Measurements from ENCODE around the gene NTPCR. TPM values are rescaled to one million over a fixed set of nuclear protein-coding genes. Genes with fewer than 3 reads are reported as not detected.
"Not testable (repeated sequence)": the region's sequence is repeated elsewhere in the genome, so short reads cannot be mapped to it uniquely, and the experiment has no call there.

The NTPCR gene
- total RNA-seq, 3 donors from 2014 or later = 36.5 to 49.9 (median 46.4) TPM

DNA sequence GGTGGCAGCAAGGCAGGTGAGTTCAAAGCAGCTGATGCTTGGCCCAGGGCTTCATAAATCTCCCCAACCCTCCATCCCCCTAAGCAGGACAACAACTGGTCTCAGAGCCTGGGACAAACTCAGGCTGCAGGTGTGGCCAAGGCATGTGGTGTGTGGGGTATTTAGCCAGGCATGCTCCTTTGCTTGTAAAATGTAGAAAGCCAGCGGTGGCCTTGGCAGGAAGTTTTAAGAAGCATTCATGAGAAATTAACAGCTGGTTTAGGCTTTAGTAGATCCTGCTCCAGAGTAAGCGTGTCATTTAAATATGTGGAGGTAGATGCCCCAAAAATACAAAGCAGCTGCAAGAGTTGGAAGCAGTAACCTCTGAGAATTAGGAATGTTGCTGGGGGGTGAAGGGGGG is 44.8 kb downstream of the NTPCR start:
- intact Hi-C loops (cut with DNase I, micrococcal nuclease) = no loop called here
- Histone ChIP-seq H3K4me3 (no peak overlapping the region), H3K36me3 (ENCODE audit: low read depth) (no peaks in the 10 kb centered on the region), H3K4me1 (ENCODE audit: low read depth) (no peaks in the 10 kb centered on the region), H3K9me3 (peaks cover 6% of the 10 kb centered on the region)
- no peak for ATAC-seq
- DNase-seq = no peak
- TF ChIP-seq, protein P1, sequence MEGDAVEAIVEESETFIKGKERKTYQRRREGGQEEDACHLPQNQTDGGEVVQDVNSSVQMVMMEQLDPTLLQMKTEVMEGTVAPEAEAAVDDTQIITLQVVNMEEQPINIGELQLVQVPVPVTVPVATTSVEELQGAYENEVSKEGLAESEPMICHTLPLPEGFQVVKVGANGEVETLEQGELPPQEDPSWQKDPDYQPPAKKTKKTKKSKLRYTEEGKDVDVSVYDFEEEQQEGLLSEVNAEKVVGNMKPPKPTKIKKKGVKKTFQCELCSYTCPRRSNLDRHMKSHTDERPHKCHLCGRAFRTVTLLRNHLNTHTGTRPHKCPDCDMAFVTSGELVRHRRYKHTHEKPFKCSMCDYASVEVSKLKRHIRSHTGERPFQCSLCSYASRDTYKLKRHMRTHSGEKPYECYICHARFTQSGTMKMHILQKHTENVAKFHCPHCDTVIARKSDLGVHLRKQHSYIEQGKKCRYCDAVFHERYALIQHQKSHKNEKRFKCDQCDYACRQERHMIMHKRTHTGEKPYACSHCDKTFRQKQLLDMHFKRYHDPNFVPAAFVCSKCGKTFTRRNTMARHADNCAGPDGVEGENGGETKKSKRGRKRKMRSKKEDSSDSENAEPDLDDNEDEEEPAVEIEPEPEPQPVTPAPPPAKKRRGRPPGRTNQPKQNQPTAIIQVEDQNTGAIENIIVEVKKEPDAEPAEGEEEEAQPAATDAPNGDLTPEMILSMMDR (IDR thresholded peaks at IDR 0.05) = no peak

DNA sequence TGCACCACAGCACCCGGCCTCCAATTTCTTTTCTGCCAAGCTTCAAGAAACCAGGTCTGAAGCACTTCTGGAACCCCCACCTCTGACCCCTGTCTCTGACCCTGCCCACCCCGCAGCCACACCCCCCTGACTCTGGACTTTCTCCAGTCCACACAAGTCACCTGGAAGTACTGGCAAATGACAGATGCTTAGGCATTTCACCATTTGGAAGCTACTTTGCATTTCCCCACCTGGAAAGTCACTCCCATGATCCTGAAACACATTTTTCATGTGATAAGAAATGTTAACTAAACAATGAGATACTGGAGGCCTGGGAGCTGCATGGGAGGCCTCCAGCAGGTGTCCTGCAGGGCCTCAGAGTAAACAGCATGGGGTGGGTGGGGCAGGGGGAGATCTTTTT is 45.7 kb downstream of the NTPCR start:
- no peak overlapping the region for H3K4me3 ChIP-seq
- DNase-seq = no peak
- H3K4me1 ChIP-seq (ENCODE audit: low read depth) = no peaks in the 10 kb centered on the region
- intact Hi-C loops (cut with DNase I, micrococcal nuclease) = no loop called here
- peak; percentile 7 for ATAC-seq
- H3K9me3 ChIP-seq = peaks cover 6% of the 10 kb centered on the region
- H3K36me3 ChIP-seq (ENCODE audit: low read depth) = no peaks in the 10 kb centered on the region
- TF ChIP-seq, protein P1 (IDR thresholded peaks at IDR 0.05) = no peak

DNA sequence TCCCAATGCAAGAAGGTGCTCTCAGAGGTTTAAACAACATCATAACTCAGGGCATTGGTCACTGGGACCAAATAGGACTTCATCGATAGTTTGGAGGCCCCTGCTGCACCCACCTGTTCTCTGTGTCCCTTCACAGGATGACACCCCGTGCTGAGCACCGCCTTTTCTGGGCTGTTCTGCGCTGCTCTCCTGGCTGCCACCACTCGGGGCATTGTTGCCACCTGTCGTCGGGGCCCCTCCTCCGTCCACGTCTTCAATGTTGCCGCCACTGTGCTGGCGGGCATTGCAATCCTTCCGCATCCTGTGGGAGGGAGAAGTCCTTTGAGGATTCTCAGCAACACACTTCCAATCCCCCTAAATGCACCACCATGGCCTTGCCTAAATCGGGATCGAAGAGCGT is 47.7 kb downstream of the NTPCR start:
- peaks cover 6% of the 10 kb centered on the region for H3K9me3 ChIP-seq
- DNase-seq (no peak), ATAC-seq (no peak)
- no peak overlapping the region for H3K4me3 ChIP-seq
- no peaks in the 10 kb centered on the region for H3K36me3 ChIP-seq (ENCODE audit: low read depth)
- TF ChIP-seq, protein P1 (IDR thresholded peaks at IDR 0.05) = no peak
- intact Hi-C loops (cut with DNase I, micrococcal nuclease) = no loop called here
- H3K4me1 ChIP-seq (ENCODE audit: low read depth) = no peaks in the 10 kb centered on the region

DNA sequence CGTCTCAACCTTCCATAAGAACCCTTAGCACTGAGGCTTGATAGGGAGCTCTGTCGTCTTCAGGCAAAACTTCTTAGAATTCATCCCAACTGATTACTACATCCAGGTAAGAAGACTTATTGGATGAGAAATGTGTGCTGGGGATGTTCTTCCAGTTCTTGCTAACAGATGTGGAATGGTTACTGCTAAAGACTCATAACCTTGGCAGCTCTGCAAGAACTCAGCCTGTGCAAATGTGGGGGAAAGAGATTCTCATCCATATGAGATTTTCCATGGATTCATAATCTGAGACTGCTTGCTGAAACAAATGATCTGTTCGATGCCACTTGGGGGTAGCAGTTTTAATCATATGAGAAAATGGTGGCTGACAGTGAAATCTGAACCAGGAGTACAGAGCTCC is 48.2 kb downstream of the NTPCR start:
- intact Hi-C loops (cut with DNase I, micrococcal nuclease) = no loop called here
- Histone ChIP-seq H3K9me3 (peaks cover 3% of the 10 kb centered on the region), H3K36me3 (ENCODE audit: low read depth) (no peaks in the 10 kb centered on the region), H3K4me3 (no peak overlapping the region), H3K4me1 (ENCODE audit: low read depth) (no peaks in the 10 kb centered on the region)
- no peak for DNase-seq
- no peak for ATAC-seq
- TF ChIP-seq, protein P1 (IDR thresholded peaks at IDR 0.05) = no peak

DNA sequence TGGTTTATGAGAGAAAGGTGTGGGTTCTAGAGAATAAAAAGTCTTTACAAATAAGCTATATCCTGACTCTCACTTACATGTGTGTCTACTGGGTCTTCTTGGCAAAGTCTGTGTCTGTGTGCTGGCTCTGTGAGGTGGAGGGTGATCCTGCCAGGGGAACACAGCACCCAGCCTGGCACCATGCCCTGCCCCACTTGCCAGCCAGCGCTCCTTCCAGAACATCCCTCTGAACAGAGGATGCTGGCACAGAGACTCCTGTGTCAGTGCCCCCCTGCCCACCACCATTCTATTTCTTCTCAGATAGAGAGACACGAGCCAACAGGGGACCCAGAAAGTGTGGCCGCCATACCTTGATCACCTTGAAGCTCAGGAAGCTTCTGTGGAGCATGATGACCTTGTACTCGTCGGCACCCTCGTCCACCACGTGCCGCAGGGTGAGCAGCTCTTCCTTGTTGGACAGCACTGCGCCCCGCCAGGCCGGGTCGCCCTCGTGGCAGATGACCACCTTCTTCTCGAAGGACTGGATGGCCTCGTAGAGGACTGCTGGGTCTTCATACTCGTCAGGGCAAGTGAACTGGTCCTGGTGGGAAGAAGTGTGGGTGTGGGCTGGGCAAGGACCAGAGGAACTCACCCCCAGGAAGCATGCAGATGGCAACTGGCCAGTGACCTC is 49.7 kb downstream of the NTPCR start:
- no peak for ATAC-seq
- Histone ChIP-seq H3K9me3 (no peaks in the 10 kb centered on the region), H3K36me3 (ENCODE audit: low read depth) (no peaks in the 10 kb centered on the region), H3K4me1 (ENCODE audit: low read depth) (no peaks in the 10 kb centered on the region), H3K4me3 (no peak overlapping the region)
- no peak for DNase-seq
- intact Hi-C loops (cut with DNase I, micrococcal nuclease) = no loop called here
- TF ChIP-seq, protein P1 (IDR thresholded peaks at IDR 0.05) = no peak

DNA sequence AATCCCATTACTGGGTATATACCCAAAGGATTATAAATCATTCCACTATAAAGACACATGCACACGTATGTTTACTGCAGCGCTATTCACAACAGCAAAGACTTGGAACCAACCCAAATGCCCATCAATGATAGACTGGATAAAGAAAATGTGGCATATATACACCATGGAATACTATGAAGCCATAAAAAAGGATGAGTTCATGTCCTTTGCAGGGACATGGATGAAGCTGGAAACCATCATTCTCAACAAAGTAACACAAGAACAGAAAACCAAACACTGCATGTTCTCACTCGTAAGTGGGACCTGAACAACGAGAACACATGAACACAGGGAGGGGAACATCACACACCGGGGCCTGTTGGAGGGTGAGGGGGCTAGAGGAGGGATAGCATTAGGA is 53.2 kb downstream of the NTPCR start:
- H3K36me3 ChIP-seq (ENCODE audit: low read depth); intact Hi-C loops (cut with DNase I, micrococcal nuclease); H3K9me3 ChIP-seq; H3K4me3 ChIP-seq; ATAC-seq; H3K4me1 ChIP-seq (ENCODE audit: low read depth); DNase-seq: not testable (repeated sequence)

All from mucosa of descending colon (tissue), 3 donors.